ENCODE measurements around the gene CIDEB.

Gene CIDEB

GRCh38 chr14:24311837-24312615 lies 4.2 kb upstream of the CIDEB start:
- DNase-seq = no peak

DNA sequence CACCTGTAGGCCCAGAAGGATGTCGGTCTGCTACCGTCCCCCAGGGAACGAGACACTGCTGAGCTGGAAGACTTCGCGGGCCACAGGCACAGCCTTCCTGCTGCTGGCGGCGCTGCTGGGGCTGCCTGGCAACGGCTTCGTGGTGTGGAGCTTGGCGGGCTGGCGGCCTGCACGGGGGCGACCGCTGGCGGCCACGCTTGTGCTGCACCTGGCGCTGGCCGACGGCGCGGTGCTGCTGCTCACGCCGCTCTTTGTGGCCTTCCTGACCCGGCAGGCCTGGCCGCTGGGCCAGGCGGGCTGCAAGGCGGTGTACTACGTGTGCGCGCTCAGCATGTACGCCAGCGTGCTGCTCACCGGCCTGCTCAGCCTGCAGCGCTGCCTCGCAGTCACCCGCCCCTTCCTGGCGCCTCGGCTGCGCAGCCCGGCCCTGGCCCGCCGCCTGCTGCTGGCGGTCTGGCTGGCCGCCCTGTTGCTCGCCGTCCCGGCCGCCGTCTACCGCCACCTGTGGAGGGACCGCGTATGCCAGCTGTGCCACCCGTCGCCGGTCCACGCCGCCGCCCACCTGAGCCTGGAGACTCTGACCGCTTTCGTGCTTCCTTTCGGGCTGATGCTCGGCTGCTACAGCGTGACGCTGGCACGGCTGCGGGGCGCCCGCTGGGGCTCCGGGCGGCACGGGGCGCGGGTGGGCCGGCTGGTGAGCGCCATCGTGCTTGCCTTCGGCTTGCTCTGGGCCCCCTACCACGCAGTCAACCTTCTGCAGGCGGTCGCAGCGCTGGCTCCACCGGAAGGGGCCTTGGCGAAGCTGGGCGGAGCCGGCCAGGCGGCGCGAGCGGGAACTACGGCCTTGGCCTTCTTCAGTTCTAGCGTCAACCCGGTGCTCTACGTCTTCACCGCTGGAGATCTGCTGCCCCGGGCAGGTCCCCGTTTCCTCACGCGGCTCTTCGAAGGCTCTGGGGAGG lies 3.1 kb upstream of the CIDEB start, which contains the start of gene LTB4R:
Gene LTB4R (plus strand): TSS at position 857 of the 959 bp plus-strand sequence. CDS start 4,150 bp downstream, outside the sequence.
- DNase-seq = peak; percentile 66

GRCh38 chr14:24310265-24310645 lies 2.5 kb upstream of the CIDEB start:
- no peak for DNase-seq

GRCh38 chr14:24309538-24310264 lies 1.9 kb upstream of the CIDEB start, which contains the start of gene LTB4R2:
Gene LTB4R2 (plus strand): TSS chr14:24310140. CDS start chr14:24310665, 525 bp downstream.
- DNase-seq = no peak

DNA sequence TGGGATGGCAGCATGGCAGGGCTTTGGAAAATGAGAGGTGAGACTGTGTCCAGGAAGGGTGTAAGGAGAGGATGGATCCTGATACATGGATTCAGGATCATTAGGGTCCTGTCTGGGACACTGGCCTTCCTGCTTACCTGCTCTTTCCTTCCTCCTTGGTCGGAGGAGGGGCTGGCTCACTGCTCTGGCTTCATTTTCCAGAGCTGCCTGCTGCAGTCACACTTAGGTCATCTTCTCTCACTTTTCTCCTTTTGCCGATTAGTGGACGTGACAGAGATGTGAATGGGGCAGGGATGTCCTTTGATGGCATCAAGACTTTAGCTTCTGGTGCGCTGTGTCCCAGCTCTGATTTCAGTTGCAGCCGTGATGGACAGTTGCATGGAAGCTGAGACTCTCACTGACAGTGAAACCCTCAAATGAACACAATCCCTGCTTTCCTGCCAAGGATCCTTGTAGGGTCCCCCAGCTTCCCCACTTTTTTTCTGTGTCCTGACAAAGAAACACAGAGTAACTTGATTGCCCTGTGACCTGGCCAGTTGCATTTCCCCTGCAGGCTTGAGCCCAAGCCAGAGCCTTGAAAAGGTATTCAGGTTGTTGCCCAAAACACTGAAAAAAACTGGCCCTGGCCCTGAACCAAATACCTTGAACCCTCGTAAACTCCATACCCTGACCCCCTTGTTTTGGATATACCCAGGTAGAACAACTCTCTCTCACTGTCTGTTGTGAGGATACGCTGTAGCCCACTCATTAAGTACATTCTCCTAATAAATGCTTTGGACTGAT lies 756 bp upstream of the CIDEB start:
- no peak for DNase-seq

DNA sequence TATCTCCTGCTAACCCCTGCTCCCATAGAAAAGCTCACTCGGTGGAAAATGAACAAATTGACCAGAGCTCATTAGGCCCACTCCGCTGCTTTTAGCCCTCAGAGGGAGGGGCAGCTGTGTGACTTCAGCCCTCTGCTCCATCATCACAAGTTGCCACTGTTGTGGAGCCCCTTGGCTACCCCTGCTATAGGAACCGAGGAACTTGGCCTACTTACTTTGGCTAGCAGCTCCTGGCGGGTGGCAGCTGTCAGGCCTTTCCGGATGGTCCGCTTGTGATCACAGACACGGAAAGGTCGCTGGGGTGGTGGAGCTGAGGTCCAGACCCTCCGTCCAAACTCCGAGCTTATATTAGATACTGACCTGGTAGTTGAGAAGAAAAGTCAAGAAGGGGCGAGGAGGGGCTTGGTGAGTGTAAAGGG lies 612 bp downstream of the CIDEB start:
- no peak for DNase-seq

DNA sequence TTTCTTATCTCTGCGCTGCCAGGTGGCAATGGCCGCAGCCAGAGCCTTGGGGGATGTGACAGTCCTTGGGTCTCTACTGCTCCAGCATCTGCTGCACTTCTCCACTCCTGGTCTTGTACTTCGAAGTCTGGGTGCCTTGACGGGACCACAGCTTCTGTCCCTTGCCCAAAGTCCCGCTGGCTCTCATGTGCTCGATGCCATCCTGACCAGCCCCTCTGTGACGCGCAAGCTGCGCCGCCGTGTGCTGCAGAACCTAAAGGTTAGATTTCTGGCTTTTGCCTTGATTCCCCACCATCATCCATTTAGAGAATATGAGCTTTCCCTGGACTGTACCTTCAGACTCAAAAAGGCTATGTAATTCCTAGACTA lies 3.8 kb downstream of the CIDEB start:
- no peak for DNase-seq

- DNase-seq = no peak
Measured at GRCh38 chr14:24300326-24300980, 7.3 kb downstream of the CIDEB start.

DNA sequence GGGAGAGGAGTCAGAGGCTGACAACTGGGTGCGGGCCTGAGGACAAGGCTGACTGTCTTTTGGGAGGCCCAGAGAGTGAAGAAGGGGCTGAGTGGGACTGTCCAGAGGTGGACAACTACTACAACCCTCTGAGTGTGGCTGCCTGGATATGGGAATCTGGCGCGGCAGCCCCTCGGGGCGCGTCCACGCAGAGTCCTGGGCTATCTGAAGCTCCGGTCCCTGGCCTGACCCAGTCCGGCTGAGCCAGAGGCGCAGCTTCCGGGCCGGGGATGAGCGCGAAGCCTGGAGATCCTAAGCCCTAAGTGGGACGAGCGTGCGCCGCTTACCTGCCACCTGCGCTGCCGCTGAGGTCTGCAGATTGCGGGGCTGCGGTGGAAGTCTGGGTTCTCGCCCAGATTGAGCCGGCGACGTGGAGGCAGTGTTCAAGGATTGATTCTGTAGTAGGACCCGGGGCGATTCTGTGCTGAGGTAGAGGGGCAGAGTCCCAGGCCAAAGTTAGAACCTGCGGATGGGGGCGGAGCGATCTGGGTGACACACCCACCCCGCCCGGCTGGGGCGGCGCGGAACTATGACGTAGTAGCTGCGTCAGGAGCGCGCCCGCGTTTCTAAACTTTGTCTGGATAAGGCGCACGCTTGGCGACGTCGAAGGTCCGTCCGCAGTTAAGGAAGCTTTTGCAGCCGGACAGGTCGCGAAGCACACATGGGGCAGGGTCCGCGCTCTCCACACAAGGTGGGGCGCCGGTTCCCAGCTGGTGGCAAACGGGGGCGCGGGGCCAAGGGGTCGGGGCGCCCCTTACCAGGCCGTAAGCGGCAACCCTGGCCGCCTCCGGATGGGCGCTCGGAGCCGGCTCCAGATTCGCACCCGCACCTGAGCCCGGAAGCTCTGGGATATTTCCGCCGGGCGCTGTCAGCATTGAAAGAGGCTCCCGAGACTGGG lies 8.3 kb downstream of the CIDEB start, which contains the start of the genes DHRS1 and NOP9:
Gene DHRS1 (minus strand): TSS at position 526 of the 937 bp plus-strand sequence. CDS start 674 bp downstream, outside the sequence.
Gene NOP9 (plus strand): TSS at position 596 of the 937 bp plus-strand sequence. CDS start 105 bp downstream, at position 701.
- DNase-seq = peak; percentile 85

- peak; percentile 38 for DNase-seq
Measured at GRCh38 chr14:24298892-24299254, 8.9 kb downstream of the CIDEB start.

GRCh38 chr14:24297190-24297964 lies 10.4 kb downstream of the CIDEB start:
- DNase-seq = peak; percentile 18

DNA sequence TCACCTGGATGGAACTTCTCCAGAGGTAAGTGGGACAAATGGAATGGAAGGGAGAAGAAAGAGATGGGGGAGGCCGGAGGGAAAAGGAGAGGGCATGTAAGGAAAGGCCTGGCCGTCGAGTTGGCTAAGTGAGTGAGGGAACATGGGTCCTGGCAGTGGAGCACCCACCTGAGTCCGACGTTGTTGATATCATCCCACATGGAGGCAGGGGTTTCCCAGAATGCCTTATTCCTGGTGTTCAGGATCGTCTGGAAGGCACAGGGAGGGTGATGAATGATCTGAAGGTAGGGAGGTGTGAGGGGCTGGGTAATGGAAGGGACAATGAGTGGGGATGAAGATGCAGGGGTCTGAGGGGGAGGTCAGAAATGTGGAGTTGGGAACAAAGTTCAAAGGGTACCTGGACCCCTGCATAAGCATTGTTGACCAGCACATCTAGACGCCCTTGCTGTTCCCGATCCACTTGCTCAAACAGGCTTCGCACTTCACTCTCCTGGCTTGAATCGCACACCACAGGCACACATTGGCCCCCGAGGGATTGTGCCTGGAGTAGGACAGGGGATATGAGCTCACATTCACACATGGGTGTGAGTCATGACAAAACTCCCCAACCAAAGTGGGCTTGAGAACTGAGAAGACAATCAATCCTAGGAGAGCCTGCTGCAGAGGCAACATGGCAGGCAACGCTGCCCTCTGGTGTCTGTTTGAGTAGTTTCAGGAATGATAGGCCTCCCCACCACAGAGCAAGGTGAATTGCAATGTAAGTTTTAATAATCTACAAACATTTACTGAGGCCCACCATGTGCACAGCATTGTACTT lies 11.2 kb downstream of the CIDEB start:
- peak; percentile 93 for DNase-seq

DNA sequence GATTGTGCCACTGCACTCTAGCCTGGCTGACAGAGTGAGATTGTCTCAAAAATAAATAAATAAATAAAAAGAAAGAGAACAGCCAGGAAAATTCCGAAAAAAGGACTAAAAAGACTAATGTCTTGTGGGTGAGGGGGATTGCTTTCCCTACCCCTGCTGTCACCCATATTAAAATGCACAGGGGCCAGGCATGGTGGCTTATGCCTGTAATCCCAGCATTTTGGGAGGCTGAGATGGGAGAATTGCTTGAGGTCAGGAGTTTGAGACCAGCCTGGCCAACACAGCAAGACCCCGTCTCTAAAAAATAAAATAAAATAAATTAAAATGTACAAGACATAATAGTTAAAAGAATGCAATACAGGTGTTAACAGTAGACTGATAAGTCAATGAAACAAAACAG lies 14.3 kb downstream of the CIDEB start:
- no peak for DNase-seq

GRCh38 chr14:24292118-24292807 lies 15.5 kb downstream of the CIDEB start:
- no peak for DNase-seq

DNA sequence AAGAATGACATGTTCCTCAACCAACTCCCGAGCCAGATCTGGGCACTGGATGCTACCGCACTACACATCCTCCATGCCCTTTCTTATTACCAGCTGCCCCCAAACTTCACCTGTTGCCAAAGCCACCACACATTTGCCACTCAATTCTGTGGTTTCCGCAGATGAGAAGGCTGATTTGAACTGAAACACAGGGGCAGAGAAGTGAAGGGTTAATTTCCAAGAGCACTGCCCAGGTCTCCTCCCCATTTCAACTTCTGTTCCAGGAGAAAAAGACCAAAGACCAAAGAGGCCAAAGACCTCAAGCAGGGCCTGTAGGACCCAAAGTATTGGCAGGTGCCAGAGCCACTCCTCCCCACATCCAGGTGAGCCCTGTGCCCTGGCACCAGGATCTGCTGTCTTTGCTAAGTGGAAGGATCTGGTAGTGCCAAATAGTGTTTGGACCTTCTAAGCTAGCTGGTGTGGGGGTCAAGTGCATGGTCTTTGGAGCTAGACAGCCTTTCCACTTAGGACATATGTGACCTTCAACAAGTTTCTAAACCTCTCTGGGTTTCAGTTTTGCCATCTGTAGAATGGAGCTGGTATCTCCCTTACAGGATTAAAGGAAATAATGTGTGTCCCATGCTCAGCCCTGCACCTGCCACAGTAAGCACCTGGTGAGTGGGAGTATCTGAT lies 16.2 kb downstream of the CIDEB start:
- DNase-seq = no peak

- no peak for DNase-seq
Measured at GRCh38 chr14:24290746-24291145, 17.0 kb downstream of the CIDEB start.

DNA sequence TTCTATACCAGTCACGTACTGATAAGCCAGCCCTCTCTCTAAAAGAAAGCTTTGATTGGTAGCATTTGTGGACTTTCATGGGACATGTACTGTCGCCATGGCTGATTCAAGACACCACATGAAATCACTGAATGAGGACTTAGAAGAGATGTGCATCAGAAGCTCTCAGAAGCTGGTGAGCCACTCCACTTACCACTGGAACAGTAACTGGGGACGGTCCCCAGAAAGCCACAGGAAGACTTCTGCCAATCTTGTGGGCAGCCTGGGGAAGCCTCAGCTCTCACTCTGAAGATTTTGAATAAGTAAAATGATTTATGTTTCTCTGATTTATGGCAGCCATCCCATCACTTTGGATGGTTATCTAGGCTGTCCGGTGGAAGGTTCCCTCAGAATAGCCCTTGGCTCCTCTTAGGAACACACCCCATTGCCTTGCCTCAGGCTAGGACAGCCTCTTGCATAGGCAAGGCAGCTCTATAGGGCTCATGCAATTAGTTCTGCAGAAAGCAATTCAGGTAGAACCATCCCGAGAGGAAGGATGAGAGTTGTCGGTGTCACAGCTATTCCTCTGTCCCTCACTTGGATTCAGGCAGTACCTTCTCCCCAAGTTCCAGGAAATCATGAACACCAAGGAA lies 18.0 kb downstream of the CIDEB start:
- DNase-seq = no peak

All from fibroblast of skin of right quadriceps (primary cell).